ENCODE measurements around the gene DTX3L.

DTX3L gene

DNA sequence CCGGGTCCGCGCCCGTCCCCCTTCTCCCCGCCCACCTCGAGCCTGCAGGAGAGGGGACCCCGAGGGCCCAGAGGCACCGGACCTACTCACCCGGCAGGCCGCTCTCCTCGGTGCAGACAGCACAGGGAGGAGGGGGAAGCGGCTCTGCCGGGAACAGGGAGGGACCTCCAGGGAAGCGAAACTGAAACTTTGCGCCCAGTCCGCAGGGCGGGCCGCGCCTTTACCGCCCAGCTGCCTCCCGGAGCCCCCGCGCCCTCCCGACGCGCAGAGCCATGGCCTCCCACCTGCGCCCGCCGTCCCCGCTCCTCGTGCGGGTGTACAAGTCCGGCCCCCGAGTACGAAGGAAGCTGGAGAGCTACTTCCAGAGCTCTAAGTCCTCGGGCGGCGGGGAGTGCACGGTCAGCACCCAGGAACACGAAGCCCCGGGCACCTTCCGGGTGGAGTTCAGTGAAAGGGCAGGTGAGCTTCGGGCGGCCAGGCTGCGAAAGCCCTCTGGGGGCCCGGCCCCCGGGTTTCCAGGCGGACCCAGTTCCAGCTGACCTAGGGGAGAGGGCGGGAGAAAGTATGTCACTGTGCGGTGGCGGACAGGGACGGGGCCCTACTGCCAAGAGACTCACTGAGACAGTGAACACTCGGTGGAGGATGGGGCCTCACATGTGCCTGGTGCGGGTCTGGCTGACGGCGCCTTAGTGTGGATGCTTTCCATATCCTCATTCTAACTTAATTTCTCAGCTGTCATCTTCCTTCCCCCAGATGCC is at the start of gene DTX3L, which contains the start of gene PARP9:
TSS of gene DTX3L (plus strand) at position 184 of the 758 bp plus-strand sequence. CDS start at position 273, 89 bp downstream.
TSS of gene PARP9 (minus strand) at position 146 of the 758 bp plus-strand sequence. CDS start 4,680 bp downstream, outside the sequence.
- peak; percentile 82 to 95 for DNase-seq

DNA sequence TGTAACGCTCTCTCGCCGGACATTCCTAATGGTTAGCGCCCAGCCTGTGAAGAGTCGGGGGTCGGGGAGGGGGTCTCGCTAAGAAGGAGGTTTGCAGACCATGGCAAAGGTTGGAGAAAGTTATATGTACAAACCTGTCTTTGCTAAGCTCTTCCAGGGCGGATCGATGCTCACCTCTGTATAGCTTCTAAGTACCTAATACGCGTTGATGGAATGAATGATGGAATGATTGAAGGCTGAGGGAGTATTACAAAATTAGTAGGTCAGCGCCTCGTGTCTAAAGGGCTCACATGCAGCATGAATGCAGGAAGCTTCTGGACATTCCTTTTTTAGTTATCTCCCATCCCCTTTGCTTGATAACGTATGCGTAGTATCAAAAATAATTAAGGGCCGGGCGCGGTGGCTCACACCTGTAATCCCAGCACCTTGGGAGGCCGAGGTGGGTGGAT is 49.1 kb upstream of the DTX3L start:
- DNase-seq: no peak

DNA sequence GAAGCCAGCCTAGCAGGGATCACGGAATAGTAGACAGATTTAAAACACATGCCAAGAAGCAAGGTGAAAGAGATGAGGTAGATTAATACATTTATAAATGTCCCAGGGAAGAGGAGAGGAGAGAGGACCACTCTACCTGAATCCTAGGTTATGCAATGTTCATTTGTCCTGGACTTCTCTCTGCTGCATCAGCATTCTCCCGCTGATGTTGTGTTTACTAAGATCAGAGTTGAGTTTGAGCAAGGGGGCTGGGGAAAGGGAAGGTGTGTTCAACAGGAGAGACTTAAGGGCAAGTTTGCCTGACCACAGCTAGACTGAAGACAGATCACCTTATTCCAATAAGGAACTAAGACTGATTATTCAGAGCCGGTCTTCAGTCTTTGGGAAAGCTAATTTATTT is 48.3 kb upstream of the DTX3L start:
- no peak for DNase-seq

DNA sequence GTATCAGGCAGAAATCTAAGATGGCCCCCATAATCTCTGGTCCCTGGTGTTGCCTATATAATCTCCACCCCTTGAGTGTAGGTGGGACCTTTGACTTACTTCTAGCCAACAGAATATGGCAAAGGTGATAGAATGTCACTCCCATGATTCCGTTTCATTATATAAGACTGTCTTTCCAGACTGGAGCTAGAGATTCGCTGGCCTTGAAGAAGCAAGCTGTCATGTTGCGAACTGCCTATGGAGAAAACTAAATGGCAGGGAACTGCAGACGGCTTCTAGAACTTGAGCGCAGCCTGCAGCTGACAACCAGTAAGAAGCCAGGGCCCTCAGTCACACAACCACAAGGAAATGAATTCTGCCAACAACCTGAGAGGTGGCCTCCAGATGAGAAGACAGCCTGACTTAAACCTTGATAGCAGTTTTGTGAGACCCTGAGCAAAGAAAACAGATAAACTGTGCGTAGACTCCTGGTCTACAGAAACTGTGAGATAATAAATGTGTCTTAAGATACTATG is 47.2 kb upstream of the DTX3L start:
- no peak for DNase-seq

DNA sequence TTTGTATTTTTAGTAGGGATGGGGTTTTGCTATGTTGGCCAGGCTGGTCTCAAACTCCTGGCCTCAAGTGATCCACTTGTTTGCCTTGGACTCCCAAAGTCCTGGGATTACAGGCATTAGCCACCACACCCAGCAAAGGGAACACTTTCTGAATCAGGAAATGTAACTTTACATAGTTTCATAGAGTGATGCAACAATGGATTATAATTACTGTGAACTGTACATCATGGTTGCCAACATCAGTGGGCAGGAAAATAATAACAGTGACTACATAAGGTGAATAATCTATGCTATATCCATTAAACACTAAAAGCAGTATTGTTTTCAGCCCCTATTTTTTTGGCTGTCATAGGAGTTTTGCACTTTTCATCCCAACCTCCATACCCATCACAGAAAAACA is 44.4 kb upstream of the DTX3L start:
- peak in 1 of 2 donors; percentile 29 for DNase-seq

DNA sequence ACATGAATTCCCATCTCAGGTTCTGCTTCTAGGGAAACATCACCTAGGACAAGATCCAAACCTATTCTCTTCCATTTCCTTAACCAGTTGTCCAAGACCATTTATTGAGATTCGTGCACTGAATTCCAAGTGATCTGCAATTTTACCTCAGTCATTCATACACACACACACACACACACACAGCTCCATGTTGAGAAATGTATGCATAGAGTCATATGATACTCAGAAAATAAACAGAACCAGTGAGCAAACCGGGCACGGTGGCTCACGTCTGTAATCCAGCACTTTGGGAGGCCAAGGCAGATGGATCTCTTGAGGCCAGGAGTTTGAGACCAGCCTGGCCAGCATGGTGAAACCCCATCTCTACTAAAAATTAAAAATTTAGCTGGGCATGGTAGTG is 43.3 kb upstream of the DTX3L start:
- no peak for DNase-seq

DNA sequence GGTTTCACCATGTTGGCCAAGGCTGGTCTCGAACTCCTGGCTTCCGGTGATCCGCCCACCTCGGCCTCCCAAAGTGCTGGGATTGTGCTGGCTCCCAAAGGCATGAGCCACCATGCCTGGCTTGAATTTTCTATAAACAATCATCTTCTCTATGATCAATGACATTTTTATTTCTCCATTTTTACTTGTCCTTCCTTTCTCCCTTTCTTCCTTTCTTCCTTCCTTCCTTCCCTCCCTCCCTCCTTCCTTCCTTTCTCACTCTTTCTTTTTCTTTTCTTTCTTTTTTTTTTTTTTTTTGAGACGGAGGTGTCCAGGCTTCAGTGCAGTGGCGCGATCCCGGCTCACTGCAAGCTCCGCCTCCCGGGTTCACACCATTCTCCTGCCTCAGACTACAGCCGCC is 40.8 kb upstream of the DTX3L start:
- no peak for DNase-seq

DNA sequence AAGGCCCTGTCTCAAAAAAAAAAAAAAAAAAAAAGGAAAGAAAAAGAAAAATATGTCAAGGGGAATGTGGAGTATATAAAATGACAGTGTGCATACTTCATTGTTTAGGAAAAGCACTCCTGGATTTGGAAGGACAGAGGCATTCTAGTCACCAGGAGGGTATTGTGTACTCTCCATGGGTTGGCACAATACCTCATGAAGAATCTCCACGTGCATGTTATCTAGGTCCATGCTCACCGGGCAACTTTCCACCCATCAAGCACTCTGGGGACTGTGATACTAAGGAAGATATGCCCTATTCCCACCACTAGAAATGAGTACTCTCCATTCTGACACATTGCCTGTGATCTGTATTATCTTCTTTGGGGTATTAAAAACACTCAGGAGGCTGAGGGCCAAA is 34.0 kb upstream of the DTX3L start:
- DNase-seq: no peak

DNA sequence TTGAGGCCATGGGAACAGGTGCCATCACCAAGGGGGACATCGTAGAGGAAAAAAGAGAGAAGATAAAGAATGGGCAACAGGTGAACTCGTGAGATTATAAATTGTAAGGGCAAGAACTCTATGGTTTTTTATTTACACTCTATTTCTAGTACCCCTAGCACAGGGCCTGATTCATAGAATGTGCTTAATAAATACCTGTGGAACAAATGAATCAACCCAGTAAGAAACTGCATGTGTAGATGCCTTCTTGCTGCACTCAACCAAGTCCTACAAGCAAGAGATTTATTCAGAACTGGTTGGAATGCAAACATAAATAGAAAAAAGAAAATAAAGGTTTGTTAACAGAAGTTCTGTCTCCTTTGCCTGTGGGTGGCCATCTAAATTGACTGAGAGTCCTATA is 30.7 kb upstream of the DTX3L start:
- no peak for DNase-seq

DNA sequence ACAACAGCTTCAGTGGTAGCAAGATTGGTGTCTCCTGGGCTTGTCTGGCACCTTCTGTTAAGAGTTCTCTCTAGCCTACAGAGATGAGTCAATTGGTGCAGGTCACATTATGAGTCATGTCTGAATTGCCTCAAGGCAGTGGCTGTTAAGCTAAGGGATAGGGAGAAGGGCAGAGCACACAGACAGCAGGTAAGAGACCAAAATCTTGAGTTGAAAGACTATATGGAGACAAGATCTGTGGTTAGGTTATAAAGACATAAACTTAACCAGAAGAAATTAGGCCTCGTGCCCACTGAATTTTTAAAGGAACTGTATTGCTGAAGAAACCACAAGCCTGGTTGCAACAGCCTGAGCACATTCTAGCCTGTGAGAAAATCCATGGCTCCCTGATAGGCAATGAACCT is 30.2 kb upstream of the DTX3L start:
- peak; percentile 60 to 69 for DNase-seq

DNA sequence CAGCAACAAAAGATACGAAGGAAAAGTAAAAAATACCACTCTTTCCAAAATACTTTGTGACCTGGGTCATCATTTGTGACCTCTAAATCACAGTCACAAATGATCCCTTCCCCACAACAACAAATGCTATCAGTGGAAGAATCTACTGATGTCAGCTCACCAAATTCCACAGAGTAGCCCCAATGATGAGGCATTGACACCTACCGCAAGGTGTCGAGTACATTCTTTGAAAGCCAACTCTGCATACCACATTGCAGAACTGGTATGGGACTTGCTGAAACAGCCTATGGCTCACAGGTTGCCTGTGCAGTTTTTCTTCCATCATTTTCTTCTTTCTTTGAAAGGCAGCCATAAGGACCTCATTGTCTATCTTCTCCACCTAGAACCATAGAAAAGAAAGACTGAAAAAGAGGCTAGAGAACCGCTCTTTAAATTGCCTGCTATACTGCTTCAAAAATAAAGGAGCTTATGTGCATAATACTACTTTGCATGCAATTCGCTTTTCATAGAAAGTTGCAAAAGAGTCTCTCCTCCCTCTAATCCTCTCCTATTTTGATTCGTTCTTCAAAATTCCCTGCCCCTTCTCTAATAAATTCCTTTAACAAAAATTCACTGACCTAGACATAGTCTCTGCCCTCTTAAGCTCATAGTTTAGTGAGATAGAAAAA is 28.0 kb upstream of the DTX3L start:
- no peak for DNase-seq

DNA sequence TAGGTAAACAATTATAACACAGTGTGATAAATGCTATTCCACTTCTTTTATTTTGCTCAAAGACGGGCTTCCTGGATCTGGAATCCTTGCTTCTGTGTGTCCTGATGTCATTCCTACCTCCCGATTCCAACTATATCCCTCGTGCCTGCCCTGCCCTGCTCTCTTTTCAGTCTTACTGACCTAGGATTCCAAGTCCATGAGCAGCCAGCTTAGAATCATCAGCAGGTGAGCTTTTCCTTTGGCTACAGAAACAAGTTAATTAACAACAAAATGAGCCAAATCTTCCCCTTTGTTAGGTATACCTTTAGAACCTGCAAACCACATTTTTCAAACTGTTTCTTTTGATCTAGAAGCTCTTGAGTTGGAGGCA is 27.5 kb upstream of the DTX3L start:
- no peak for DNase-seq

DNA sequence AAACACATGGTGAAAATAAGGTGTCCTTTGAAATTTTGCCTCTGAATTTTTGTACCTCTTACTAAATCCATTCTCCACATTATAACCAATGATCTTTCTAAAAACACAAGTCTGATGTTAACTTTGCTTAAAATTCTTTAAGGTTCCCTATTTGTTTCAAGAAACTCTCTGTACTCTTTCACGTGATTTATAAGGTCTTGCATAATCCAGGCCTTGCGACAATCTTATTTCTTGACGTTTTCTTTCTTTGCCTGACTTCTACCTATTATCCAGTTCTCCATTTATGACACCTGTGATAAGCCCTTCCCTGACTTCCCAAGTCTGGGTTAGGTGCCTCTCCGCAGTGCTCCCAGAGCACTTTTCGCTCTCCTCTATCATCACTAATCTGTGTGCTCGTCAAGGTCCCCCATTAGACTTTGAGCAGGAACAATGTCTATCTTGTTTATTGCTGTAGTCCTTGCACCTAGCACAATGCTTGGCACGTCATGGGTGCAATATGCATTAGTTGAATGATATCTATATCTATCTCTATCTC is 25.1 kb upstream of the DTX3L start:
- peak; percentile 35 to 70 for DNase-seq

DNA sequence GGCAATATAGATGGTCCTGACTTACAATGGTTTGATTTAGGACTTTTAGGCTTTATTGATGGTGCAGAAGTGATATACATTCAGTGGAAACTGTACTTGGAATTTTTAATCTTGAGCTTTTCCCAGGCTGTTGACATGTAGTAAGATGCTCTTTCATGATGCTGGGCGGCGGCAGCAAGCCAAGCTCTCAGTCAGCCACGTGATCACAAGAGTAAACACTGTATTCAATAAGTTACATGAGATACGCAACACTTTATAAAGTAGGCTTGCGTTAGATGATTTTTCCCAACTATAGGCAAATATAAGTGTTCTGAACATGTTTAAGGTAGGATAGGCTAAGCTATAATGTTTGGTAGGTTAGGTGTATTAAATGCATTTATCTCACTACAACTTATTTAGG is 18.0 kb upstream of the DTX3L start:
- no peak for DNase-seq

DNA sequence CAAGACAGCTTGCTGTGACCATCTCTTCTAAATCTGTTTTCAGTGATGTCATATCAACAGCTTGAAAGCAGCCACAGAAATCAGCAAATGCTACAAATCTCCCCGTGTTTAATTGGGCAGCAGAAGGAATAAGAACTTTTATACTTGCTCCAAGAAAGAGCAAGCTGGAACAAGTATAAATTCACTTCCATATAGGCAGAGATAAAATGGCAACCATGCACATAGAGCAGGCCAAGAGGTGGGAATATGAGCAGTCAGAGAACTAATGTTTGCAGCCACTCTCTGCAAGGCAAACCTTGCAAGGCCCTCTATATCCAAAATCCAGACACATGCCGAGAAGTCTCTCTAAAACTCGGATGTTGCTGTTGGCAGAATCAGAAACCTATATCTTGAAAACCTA is 16.1 kb upstream of the DTX3L start:
- DNase-seq: no peak

DNA sequence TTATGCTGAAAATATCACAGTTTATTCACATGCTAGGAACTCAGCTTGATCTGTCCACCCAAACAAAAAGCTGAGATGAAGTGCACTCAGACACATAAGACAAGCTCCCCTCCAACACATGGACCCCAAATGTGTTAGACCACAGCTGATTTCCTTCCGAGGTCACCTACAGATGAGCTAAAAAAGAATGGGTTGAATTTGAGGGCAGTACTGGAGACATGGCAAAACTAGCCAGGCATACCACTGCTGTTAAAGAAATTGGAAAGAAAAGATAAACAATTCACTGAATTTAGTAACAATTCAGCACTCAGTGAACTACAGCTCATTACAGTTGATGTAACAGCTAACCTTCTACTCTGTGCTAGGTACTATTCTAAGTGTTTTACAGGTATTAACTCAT is 15.5 kb upstream of the DTX3L start:
- DNase-seq: no peak

DNA sequence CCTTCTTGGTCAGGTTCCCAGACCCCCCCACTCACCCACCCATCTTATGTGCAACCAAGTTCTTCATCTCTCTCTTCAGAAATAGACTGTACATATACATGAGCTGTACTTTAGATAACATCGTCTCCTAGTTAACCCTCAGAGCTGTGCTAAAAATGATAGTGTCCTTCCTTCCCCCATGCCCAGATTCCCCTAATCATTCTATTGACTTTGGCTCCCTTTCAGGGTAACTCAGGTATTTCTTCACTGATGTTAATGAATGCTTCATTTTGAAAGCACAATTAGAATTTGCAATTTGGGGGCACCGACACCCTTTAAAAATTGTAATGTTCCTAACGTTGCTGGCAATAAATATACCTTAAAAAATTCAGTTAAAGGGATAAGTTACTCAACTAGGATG is 11.0 kb upstream of the DTX3L start:
- no peak for DNase-seq

DNA sequence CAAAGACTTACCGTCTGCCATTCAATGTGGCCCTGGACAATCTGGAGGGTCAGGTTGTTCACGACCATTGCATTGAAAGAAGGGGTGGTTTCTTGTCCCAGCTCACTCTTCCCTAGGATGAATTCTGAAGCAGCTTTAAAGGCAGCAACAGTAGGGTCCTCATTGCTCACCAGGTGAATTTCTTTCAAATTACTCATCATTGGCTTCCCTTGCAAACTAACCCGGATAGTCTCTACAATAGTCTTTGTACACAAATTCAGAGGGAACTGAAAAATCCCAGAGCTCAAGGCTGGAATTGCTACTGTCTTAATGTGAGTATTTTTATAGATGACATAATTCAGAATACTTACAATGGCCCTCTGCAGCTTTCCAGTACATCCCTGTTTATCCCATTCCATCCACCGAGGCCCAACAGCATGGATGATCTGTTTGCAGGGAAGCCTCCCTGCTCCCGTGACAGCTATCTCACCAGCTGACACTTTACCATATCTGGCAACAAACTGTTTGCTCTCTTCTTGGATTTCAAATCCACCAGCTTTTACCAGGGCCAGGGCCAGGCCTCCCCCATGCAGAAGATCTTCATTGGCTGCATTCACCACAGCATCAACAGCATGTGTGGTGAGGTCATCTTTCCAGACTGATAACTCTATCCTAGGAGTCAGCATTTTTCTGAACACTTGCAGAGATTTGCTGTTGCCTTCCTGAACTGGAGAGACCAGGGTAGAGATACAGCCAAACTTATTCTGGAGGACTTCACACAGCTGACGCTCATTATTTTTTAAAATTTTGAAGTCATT is 8.7 kb upstream of the DTX3L start:
- no peak for DNase-seq

DNA sequence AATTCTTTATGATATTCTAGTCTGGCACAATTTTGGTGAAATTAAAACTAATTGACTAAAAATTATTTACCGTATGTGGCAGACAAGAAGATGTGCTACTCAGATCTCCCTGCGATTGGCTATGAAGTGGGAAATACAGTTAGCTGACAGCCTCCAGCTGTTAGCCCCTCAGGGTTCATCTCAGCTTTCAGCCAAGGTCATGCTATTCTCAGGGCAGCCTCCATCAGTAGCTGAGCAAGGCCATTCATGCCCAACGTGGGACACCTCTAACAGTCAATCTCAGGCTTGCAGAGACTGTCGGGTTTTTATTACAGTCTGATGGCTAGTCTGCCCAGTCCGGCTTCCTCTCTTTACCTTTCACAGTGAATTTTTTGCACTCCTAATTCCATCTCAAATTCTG is 6.8 kb upstream of the DTX3L start:
- no peak for DNase-seq

DNA sequence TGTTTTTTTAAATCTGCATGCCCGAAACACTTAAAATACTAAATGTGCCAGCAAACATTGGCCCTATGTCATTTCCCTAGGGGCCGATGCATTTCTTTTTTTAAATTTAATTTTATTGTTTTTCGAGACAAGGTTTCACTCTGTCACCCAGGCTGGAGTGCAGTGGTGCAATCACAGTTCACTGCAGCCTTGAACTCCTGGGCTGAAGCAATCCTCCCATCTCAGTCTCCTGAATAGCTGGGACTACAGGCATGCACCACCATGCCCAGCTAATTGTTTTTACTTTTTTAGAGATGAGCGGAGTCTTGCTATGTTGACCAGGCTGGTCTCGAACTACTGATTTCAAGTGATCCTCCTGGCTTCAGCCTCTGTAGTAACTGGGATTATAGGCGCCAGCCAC is 5.5 kb upstream of the DTX3L start:
- DNase-seq: no peak

DNA sequence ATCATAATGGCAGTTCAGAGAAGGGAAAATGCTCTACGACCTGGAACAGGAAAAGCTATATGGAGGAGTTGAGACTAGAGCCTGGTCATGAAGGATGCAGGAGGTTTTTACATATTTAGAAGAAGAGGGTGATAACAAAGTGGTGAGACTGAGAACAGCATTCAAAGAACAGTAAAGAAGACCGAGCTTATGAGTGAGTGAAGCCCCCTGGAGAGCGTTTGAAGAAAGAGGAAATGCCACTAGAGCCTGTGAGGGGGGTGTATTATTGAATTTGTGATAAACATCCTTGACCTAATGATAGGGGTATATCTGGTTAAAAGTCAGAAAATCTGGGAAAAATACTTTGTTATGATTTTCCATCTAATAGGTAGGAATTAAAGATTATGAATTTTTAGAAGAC is 4.2 kb upstream of the DTX3L start:
- DNase-seq: no peak

DNA sequence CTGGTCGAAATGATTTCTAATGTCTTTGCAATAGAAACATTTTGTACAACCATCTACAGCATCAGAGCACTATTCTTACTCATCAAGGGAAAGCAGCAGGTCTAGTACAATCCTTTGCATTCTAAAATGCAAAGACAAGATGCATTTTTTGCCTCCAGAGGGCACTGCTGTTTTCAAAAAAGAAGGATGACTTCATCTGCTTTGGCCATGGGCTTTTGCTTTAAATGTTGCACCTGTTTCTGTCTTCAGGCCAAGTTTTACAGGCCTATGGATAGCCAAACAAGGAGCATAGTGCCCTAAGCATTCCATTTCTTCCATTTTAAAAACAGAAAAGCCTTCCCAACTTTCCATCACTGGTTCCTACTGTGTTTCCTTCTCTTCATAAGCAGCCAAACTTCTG is 3.5 kb upstream of the DTX3L start:
- DNase-seq: peak; percentile 56 to 85
